ENCODE data around the gene PDE3A.

DNA sequence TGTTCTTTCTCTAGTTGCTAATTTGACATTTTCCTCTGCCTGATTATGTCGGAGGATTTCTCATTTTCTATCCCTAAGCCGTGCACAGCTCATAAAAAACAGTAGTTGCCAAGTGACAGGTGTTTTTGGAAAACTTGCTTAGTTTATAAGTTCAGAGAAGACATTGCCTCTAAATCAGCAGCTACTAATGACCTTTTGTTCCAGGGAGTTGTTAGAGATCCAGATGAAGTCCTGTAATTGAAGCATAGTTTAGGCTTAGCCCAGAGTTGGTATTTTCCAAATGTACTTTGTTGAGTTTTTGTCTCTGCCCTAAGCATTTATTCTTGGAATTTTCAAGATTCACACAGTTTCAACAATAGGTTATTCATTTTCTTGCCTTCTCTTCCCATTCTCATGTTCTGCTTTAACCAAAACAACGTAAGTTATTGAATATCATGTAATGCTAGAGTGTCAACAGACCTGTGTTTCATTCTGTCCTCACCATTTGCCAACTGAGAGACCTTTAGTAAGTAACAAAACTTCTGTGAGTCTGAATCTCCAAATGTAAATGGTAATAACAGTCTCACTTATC lies 216.8 kb downstream of the PDE3A start:
- TF ChIP-seq, protein P1, sequence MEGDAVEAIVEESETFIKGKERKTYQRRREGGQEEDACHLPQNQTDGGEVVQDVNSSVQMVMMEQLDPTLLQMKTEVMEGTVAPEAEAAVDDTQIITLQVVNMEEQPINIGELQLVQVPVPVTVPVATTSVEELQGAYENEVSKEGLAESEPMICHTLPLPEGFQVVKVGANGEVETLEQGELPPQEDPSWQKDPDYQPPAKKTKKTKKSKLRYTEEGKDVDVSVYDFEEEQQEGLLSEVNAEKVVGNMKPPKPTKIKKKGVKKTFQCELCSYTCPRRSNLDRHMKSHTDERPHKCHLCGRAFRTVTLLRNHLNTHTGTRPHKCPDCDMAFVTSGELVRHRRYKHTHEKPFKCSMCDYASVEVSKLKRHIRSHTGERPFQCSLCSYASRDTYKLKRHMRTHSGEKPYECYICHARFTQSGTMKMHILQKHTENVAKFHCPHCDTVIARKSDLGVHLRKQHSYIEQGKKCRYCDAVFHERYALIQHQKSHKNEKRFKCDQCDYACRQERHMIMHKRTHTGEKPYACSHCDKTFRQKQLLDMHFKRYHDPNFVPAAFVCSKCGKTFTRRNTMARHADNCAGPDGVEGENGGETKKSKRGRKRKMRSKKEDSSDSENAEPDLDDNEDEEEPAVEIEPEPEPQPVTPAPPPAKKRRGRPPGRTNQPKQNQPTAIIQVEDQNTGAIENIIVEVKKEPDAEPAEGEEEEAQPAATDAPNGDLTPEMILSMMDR (IDR thresholded peaks at IDR 0.05) = no peak
- TF ChIP-seq POLR2A (IDR thresholded peaks at IDR 0.05) = no peak

All from breast epithelium (tissue), 3 donors.